ENCODE results near the gene COL4A3. TPM values are rescaled to one million over a fixed set of nuclear protein-coding genes. Genes with fewer than 3 reads are reported as not detected.

COL4A3 gene
- total RNA-seq, 4 donors from 2014 or later: 59.7 to 86.5 (median 66.9) TPM

GRCh38 chr2:227324995-227325838, 160.8 kb downstream of the COL4A3 start, which contains the start of gene MFF:
TSS of gene MFF (plus strand) at chr2:227325251. CDS start at chr2:227330666, 5,415 bp downstream.
- intact Hi-C loops (cut with DNase I): no loop called here

GRCh38 chr2:227325839-227326195, 161.4 kb downstream of the COL4A3 start:
- H3K4me1 ChIP-seq: peaks cover 8 to 18% of the 10 kb centered on the region in 2 donors
- DNase-seq: peak; percentile 14 to 38
- no peak for TF ChIP-seq CTCF (IDR thresholded peaks at IDR 0.05)
- no peak for TF ChIP-seq POLR2A (IDR thresholded peaks at IDR 0.05)
- intact Hi-C loops (cut with DNase I): no loop called here
- H3K27ac ChIP-seq: peak overlapping the region in 2 of 3 donors; percentile 83 to 92
- no peaks in the 10 kb centered on the region for H3K9me3 ChIP-seq
- 1 to 3% methylated on average over 13 of the region's 13 CpGs for WGBS, 2 donors
- no peaks in the 10 kb centered on the region for H3K27me3 ChIP-seq
- H3K36me3 ChIP-seq: peaks cover 0 to 3% of the 10 kb centered on the region in 2 donors
- H3K4me3 ChIP-seq (replicated peaks in 1 of 3): peak overlapping the region; percentile 93 to 98 (median 97)

More at GRCh38 chr2:227324995-227325838, 160.8 kb downstream of the COL4A3 start, which contains the start of gene MFF:
- Histone ChIP-seq H3K9me3 (no peaks in the 10 kb centered on the region), H3K27ac (peak within 1 kb of the TSS; percentile 69 to 92 (median 83)), H3K27me3 (no peaks in the 10 kb centered on the region), H3K4me3 (replicated peaks in 1 of 3) (peak within 1 kb of the TSS; percentile 93 to 98 (median 97)), H3K4me1 (peaks cover 8 to 18% of the 10 kb centered on the region in 2 donors), H3K36me3 (no peaks in the 10 kb centered on the region)
- peak in 1 of 2 donors; percentile 76 for TF ChIP-seq POLR2A (IDR thresholded peaks at IDR 0.05)
- peak in 1 of 6 experiments; percentile 20 for TF ChIP-seq CTCF (IDR thresholded peaks at IDR 0.05)
- DNase-seq: peak; percentile 94 to 95
- 1% methylated on average over 36 to 39 of the region's 67 CpGs for WGBS, 2 donors

GRCh38 chr2:227326783-227327182, 162.4 kb downstream of the COL4A3 start:
- DNase-seq: no peak
- intact Hi-C loops (cut with DNase I): no loop called here
- Histone ChIP-seq H3K4me1 (peaks cover 8 to 18% of the 10 kb centered on the region in 2 donors), H3K9me3 (no peaks in the 10 kb centered on the region), H3K27me3 (no peaks in the 10 kb centered on the region), H3K36me3 (peaks cover 0 to 7% of the 10 kb centered on the region in 2 donors), H3K27ac (no peak overlapping the region), H3K4me3 (replicated peaks in 1 of 3) (no peak overlapping the region)
- no peak for TF ChIP-seq POLR2A (IDR thresholded peaks at IDR 0.05)
- no peak for TF ChIP-seq CTCF (IDR thresholded peaks at IDR 0.05)
- WGBS, 2 donors: 95 to 96% methylated on average over 6 of the region's 6 CpGs

- no peak for DNase-seq
- intact Hi-C loops (cut with DNase I): no loop called here
- H3K4me3 ChIP-seq (replicated peaks in 1 of 3): no peak overlapping the region
- WGBS, 2 donors: 92 to 100% methylated on average over 1 of the region's 1 CpG
- H3K4me1 ChIP-seq: no peaks in the 10 kb centered on the region
- H3K27me3 ChIP-seq: no peaks in the 10 kb centered on the region
- TF ChIP-seq POLR2A (IDR thresholded peaks at IDR 0.05) (no peak), CTCF (IDR thresholded peaks at IDR 0.05) (no peak)
- peaks cover 5 to 20% of the 10 kb centered on the region in 2 donors for H3K36me3 ChIP-seq
- H3K9me3 ChIP-seq: no peaks in the 10 kb centered on the region
- H3K27ac ChIP-seq: no peak overlapping the region
Measured at GRCh38 chr2:227335713-227336112, 171.3 kb downstream of the COL4A3 start.

- H3K27me3 ChIP-seq: no peaks in the 10 kb centered on the region
- H3K9me3 ChIP-seq: no peaks in the 10 kb centered on the region
- H3K4me3 ChIP-seq (replicated peaks in 1 of 3): no peak overlapping the region
- 96 to 100% methylated on average over 2 of the region's 2 CpGs for WGBS, 2 donors
- DNase-seq: no peak
- intact Hi-C loops (cut with DNase I): no loop called here
- peaks cover 1 to 15% of the 10 kb centered on the region in 2 donors for H3K36me3 ChIP-seq
- H3K4me1 ChIP-seq: no peaks in the 10 kb centered on the region
- no peak overlapping the region for H3K27ac ChIP-seq
- TF ChIP-seq POLR2A (IDR thresholded peaks at IDR 0.05) (no peak), CTCF (IDR thresholded peaks at IDR 0.05) (no peak)
Measured at GRCh38 chr2:227337442-227337841, 173.0 kb downstream of the COL4A3 start.

Data from thyroid gland (tissue), 4 donors.